Smooth muscle cell (in vitro differentiated cells): ENCODE measurements around the gene PDCD1. TPM values are rescaled to one million over a fixed set of nuclear protein-coding genes. Genes with fewer than 3 reads are reported as not detected.

Experiments used
- DNase-seq: peaks from one replicate; lab custom pipeline; 2025; ENCODE audit not compliant: unreplicated experiment; lab: John Stamatoyannopoulos, UW
- H2AFZ ChIP-seq: fragments of 200-600 bp; sonication (generic); 2 replicates; pipeline ENCODE4 v1.6.0; 2016; ENCODE audit warnings: antibody characterized with exemption, low read depth, mild to moderate bottlenecking
- H3F3A ChIP-seq: fragments of 200-600 bp; sonication (generic); 2 replicates; pipeline ENCODE4 v1.6.0; 2017; ENCODE audit warnings: antibody characterized with exemption, low read depth
- H3K27ac ChIP-seq: fragments of 200-600 bp; sonication (generic); 2 replicates; pipeline ENCODE4 v1.5.1; 2016; ENCODE audit warnings: low read depth, mild to moderate bottlenecking
- H3K27me3 ChIP-seq: fragments of 200-600 bp; sonication (generic); 2 replicates; pipeline ENCODE4 v1.6.1; 2016; ENCODE audit warnings: low read depth, mild to moderate bottlenecking
- H3K36me3 ChIP-seq: fragments of 200-600 bp; sonication (generic); 2 replicates; pipeline ENCODE4 v1.5.1; 2016; ENCODE audit warnings: low read depth
- H3K4me1 ChIP-seq: fragments of 200-600 bp; sonication (generic); 2 replicates; pipeline ENCODE4 v1.5.1; 2016; ENCODE audit warnings: low read depth
- H3K4me2 ChIP-seq: fragments of 200-600 bp; sonication (generic); 2 replicates; pipeline ENCODE4 v1.6.0; 2016; ENCODE audit warnings: mild to moderate bottlenecking
- H3K4me3 ChIP-seq: fragments of 200-600 bp; sonication (generic); 2 replicates; pipeline ENCODE4 v1.5.1; 2016; ENCODE audit warnings: mild to moderate bottlenecking
- H3K79me2 ChIP-seq: fragments of 200-600 bp; sonication (generic); 2 replicates; pipeline ENCODE4 v1.6.0; 2016; ENCODE audit warnings: low read depth, mild to moderate bottlenecking
- H3K9ac ChIP-seq: fragments of 200-600 bp; sonication (generic); 2 replicates; pipeline ENCODE4 v1.6.0; 2016; ENCODE audit warnings: low read depth
- H3K9me3 ChIP-seq: fragments of 200-600 bp; sonication (generic); replicated peaks from 2 replicates; pipeline ENCODE4 v1.5.1; 2016; ENCODE audit warnings: low read depth
- H4K20me1 ChIP-seq: fragments of 200-600 bp; sonication (generic); 2 replicates; pipeline ENCODE4 v1.6.0; 2016; ENCODE audit warnings: low read depth
- WGBS: methylation state at CpG from one replicate; pipeline ENCODE4 v1.1.7; 2016; ENCODE audit warnings: low lambda C conversion rate; 5-methylcytosine and 5-hydroxymethylcytosine counted together
- polyA plus RNA-seq: library from polyadenylated mRNA; unstranded; fragments of >200 nt; fragmentation: Nextera tagmentation; extraction: Ambion mirVana; gene quantifications from 2 replicates; pipeline ENCODE4 v1.2.1, GENCODE V29; 2016
- total RNA-seq: library from RNA; depleted of rRNA; stranded (reverse); fragments of >200 nt; gene quantifications from 2 replicates; pipeline ENCODE4 v1.2.3, GENCODE V29; 2014
- TF ChIP-seq, protein P1 (sequence below): fragments of 200-600 bp; sonication (generic); IDR thresholded peaks from 2 replicates; pipeline ENCODE4 v1.5.1; 2017; ENCODE audit warnings: borderline replicate concordance, mild to moderate bottlenecking, antibody characterized with exemption; ENCODE audit not compliant: insufficient read depth, poor library complexity, severe bottlenecking

The PDCD1 gene
- total and polyA plus RNA-seq, 2 experiments from 2014 or later: not detected

GRCh38 chr2:241842620-241843211, 16.0 kb downstream of the PDCD1 start:
- TF ChIP-seq, protein P1, sequence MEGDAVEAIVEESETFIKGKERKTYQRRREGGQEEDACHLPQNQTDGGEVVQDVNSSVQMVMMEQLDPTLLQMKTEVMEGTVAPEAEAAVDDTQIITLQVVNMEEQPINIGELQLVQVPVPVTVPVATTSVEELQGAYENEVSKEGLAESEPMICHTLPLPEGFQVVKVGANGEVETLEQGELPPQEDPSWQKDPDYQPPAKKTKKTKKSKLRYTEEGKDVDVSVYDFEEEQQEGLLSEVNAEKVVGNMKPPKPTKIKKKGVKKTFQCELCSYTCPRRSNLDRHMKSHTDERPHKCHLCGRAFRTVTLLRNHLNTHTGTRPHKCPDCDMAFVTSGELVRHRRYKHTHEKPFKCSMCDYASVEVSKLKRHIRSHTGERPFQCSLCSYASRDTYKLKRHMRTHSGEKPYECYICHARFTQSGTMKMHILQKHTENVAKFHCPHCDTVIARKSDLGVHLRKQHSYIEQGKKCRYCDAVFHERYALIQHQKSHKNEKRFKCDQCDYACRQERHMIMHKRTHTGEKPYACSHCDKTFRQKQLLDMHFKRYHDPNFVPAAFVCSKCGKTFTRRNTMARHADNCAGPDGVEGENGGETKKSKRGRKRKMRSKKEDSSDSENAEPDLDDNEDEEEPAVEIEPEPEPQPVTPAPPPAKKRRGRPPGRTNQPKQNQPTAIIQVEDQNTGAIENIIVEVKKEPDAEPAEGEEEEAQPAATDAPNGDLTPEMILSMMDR: no peak
- Histone ChIP-seq H3K27ac (no peak overlapping the region), H3K27me3 (no peaks in the 10 kb centered on the region), H3K9me3 (no peaks in the 10 kb centered on the region), H3K4me1 (no peaks in the 10 kb centered on the region), H3K4me2 (no peak overlapping the region), H3K36me3 (no peaks in the 10 kb centered on the region), H3K79me2 (no peaks in the 10 kb centered on the region), H3K4me3 (no peak overlapping the region), H4K20me1 (no peaks in the 10 kb centered on the region), H3K9ac (no peak overlapping the region), H2AFZ (no peak overlapping the region), H3F3A (peaks cover 4% of the 10 kb centered on the region)
- WGBS: 82% methylated on average over 29 of the region's 29 CpGs
- DNase-seq: no peak

- no peak for DNase-seq
- Histone ChIP-seq H3F3A (peaks cover 4% of the 10 kb centered on the region), H3K9ac (no peak overlapping the region), H3K27me3 (peaks cover 3% of the 10 kb centered on the region), H3K9me3 (no peaks in the 10 kb centered on the region), H3K36me3 (no peaks in the 10 kb centered on the region), H4K20me1 (no peaks in the 10 kb centered on the region), H3K4me3 (no peak overlapping the region), H3K79me2 (no peaks in the 10 kb centered on the region), H2AFZ (no peak overlapping the region), H3K4me2 (no peak overlapping the region), H3K4me1 (no peaks in the 10 kb centered on the region), H3K27ac (no peak overlapping the region)
- 87% methylated on average over 10 of the region's 11 CpGs for WGBS
- TF ChIP-seq, protein P1: no peak
Measured at GRCh38 chr2:241842067-241842415, 16.7 kb downstream of the PDCD1 start.

DNA sequence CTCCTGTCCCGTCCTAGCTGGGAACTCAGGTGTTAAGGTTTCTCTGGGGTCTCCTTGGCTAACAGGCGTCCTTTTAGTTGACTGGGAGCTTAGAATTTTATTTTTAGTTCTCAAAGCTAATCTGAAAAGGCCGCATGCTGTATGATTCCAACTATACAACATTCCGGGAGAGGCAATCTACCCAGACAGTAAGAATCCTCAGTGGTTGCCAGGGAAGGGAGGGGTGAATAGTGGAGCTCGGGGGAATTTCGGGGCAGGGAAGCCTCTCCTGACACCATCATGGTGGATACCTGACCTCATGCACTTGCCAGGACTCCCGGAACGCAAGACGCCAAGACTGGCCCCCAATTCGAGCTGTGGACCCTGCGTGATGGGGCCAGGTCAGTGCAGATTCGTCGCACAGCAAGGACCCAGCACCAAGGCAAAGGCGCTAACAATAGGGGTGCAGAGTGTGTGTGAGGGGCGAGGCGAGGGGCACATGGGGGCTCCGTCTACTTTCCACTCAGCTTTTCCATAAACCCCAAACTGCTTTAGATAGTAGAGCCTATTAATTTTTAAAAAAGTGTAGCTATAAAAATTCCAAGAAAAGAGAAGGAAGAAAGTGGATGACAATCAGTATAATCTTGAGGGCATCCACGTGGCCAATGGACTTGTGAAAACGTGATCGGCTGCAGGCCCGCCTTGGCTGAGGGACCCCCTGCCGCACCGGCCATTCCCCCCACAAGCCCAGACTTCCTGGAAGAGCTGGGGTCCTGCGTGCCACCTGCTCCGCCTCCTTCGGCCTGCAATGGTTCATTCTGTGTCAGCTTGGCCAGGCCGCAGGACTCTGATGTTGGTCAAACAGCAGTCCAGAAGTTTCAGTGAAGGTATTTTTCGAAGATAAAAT, 17.3 kb downstream of the PDCD1 start:
- Histone ChIP-seq H4K20me1 (no peaks in the 10 kb centered on the region), H2AFZ (no peak overlapping the region), H3F3A (peaks cover 4% of the 10 kb centered on the region), H3K36me3 (no peaks in the 10 kb centered on the region), H3K79me2 (no peaks in the 10 kb centered on the region), H3K27ac (no peak overlapping the region), H3K4me2 (no peak overlapping the region), H3K27me3 (peaks cover 6% of the 10 kb centered on the region), H3K4me1 (no peaks in the 10 kb centered on the region), H3K9ac (no peak overlapping the region), H3K9me3 (no peaks in the 10 kb centered on the region), H3K4me3 (no peak overlapping the region)
- no peak for DNase-seq
- 87% methylated on average over 28 of the region's 28 CpGs for WGBS
- TF ChIP-seq, protein P1: no peak
